Measurements from ENCODE around the gene NPC1. TPM values are rescaled to one million over a fixed set of nuclear protein-coding genes. Genes with fewer than 3 reads are reported as not detected.
A peak's percentile ranks its signal among the peaks of the same experiment; 100 is the strongest.

Gene NPC1
- total RNA-seq, 1 experiment from 2014 or later, result 51.6 TPM

GRCh38 chr18:23548719-23549118, 37.6 kb downstream of the NPC1 start:
- ChIA-PET RAD21 (ENCODE audit: low non-redundant PET in 1 of 2, low total read pairs in 2 of 2, uncharacterized antibody in 2 of 2, unreplicated experiment in 2 of 2) (no interaction called here), POLR2A (no interaction called here), CTCF (interaction anchor here (3.3 kb wide), 1 partner anchor 154 kb away, joined by 11 read pairs; no protein-coding TSS in a partner anchor)
- Histone ChIP-seq H2AFZ (ENCODE audit: low read depth, low read length, poor library complexity, severe bottlenecking) (no peak overlapping the region), H3K79me2 (ENCODE audit: insufficient read depth, low read length) (no peaks in the 10 kb centered on the region), H3K36me3 (ENCODE audit: control insufficient read depth in 1 of 2, insufficient read depth in 2 of 2, low read length in 2 of 2) (peaks cover 28 to 29% of the 10 kb centered on the region in 2 experiments), H3K4me3 (replicated peaks in 1 of 2; ENCODE audit: low read depth in 1 of 2, low read length in 2 of 2) (no peak overlapping the region), H3K9ac (ENCODE audit: low read length) (no peak overlapping the region), H3K9me3 (ENCODE audit: control insufficient read depth in 1 of 2, insufficient read depth in 1 of 2, low read depth in 1 of 2, low read length in 2 of 2) (no peaks in the 10 kb centered on the region), H3K27ac (ENCODE audit: low read depth, low read length) (peak overlapping the region; percentile 44; the same call in 1 of the 2 replicates), H3K27me3 (ENCODE audit: insufficient read depth, low read length) (no peaks in the 10 kb centered on the region), H3K4me1 (ENCODE audit: control insufficient read depth in 1 of 2, insufficient read depth in 2 of 2, low read length in 2 of 2) (peaks cover 18 to 33% of the 10 kb centered on the region in 2 experiments), H4K20me1 (ENCODE audit: insufficient read depth) (no peaks in the 10 kb centered on the region), H3K4me2 (ENCODE audit: low read length) (no peak overlapping the region; the same call in 1 of the 2 replicates), H3K9me2 (ENCODE audit: insufficient read depth) (no peaks in the 10 kb centered on the region)
- no TSS peak for BruUV-seq (replicated peaks)
- DNase-seq (ENCODE audit: low read depth, low spot score), result no peak
- TF ChIP-seq CTCF (IDR thresholded peaks at IDR 0.05 in 2 of 3, conservative IDR thresholded peaks at IDR 0.05 in 1 of 3; ENCODE audit: borderline replicate concordance in 1 of 3, insufficient read depth in 1 of 3, low read depth in 2 of 3, low read length in 2 of 3), result no peak
- TF ChIP-seq REST (IDR thresholded peaks at IDR 0.05; ENCODE audit: low read depth), result no peak
- TF ChIP-seq EGR1 (IDR thresholded peaks at IDR 0.05; ENCODE audit: low read depth), result no peak
- TF ChIP-seq ZBTB33 (IDR thresholded peaks at IDR 0.05; ENCODE audit: extremely low read depth, insufficient replicate concordance, low read length), result no peak
- no peak for TF ChIP-seq ELF1 (IDR thresholded peaks at IDR 0.05; ENCODE audit: borderline replicate concordance, low read depth)
- TF ChIP-seq RAD21 (IDR thresholded peaks at IDR 0.05; ENCODE audit: low read depth), result no peak
- TF ChIP-seq ZFX (IDR thresholded peaks at IDR 0.05), result no peak
- TF ChIP-seq ZNF274 (IDR thresholded peaks at IDR 0.05; ENCODE audit: low read depth, low read length), result no peak
- TF ChIP-seq, protein P1, sequence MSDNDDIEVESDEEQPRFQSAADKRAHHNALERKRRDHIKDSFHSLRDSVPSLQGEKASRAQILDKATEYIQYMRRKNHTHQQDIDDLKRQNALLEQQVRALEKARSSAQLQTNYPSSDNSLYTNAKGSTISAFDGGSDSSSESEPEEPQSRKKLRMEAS (IDR thresholded peaks at IDR 0.05), result no peak
- TF ChIP-seq FOSL1 (IDR thresholded peaks at IDR 0.05; ENCODE audit: low read depth), result no peak
- TF ChIP-seq TCF7L2 (IDR thresholded peaks at IDR 0.05; ENCODE audit: borderline replicate concordance, extremely low read depth, insufficient read depth, insufficient read length), result no peak
- no peak for TF ChIP-seq SRF (IDR thresholded peaks at IDR 0.05; ENCODE audit: low read depth)
- TF ChIP-seq, protein P2, sequence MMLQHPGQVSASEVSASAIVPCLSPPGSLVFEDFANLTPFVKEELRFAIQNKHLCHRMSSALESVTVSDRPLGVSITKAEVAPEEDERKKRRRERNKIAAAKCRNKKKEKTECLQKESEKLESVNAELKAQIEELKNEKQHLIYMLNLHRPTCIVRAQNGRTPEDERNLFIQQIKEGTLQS (IDR thresholded peaks at IDR 0.05), result no peak
- no peak for TF ChIP-seq EZH2 (IDR thresholded peaks at IDR 0.05)
- no peak for TF ChIP-seq CEBPB (IDR thresholded peaks at IDR 0.05; ENCODE audit: low read depth)
- no peak for TF ChIP-seq SIN3A (IDR thresholded peaks at IDR 0.05; ENCODE audit: low read depth)
- no peak for TF ChIP-seq JUND (IDR thresholded peaks at IDR 0.05)
- TF ChIP-seq POLR2AphosphoS5 (IDR thresholded peaks at IDR 0.05; ENCODE audit: low read depth, low read length), result no peak
- no peak for TF ChIP-seq CBX3 (IDR thresholded peaks at IDR 0.05; ENCODE audit: low read depth)
- TF ChIP-seq SP1 (IDR thresholded peaks at IDR 0.05; ENCODE audit: low read depth), result no peak
- no peak for ATAC-seq
- intact Hi-C loops (cut with micrococcal nuclease), result no loop called here
